Stimulated activated CD8-positive, alpha-beta memory T cell treated with anti-CD3 and anti-CD28 coated beads, Interleukin-4, amount 100 ng/mL, for 48 hours (primary cell): ENCODE data around the gene GALNT6.
"Not testable (repeated sequence)": the region's sequence is repeated elsewhere in the genome, so short reads cannot be mapped to it uniquely, and the experiment has no call there.

Experiments used
- DNase-seq: peaks from one replicate; pipeline ENCODE4 v3.0.0-alpha.2; 2020

The GALNT6 gene

DNA sequence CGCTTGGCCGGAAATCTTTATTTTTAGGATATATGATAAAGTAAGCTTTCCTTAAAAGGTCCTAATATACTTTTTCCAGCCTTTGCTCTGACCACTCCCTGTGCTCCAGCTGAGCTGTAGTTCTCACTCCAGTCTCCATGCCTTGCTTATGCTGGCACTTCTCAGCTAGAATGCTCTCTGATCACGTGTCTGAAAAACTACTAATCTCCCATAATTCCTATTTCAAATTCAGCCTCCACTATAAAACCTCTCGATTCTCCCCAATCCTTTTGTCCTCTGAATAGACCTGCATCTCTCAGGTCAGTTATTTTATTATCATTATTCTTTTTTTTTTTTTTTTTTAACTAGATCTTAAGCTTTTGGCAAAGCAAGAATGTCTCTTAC, 70.9 kb downstream of the GALNT6 start:
- DNase-seq, result no peak

DNA sequence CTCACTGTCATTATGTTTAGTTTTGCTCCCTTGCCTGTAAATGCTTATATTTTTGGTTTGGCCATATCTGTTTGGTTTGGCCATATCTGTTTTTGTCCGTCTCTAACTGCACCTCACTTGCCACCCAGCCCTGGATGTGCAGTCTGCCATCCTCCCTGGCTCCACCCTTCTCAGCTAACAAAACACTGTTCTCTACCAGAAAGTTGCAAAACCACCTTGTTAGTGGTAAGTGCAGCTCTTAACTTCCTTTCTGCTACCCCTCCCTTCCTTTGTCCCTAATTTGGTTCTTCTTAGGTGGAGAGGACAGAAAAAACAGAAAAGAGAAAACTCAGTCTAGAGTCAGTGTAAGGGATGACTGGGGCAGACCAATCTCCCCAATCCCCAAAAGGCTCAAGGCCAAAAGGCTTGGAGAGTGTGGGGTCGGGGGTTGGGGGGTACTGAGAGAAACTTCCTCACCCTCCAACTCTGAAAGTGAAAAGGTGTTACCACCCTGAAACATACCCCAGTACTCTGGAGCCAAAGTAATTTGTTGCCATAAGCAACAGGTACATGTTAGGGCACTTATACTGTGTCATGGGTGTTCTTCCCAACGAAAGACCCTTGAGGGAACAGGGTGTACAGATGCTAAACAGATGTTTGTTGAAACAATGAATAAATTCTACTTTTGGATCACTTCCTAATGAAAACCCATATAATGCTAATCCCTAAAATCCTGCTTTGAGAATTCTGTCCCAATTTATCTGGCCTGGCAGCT, 72.2 kb downstream of the GALNT6 start:
- DNase-seq, result no peak

DNA sequence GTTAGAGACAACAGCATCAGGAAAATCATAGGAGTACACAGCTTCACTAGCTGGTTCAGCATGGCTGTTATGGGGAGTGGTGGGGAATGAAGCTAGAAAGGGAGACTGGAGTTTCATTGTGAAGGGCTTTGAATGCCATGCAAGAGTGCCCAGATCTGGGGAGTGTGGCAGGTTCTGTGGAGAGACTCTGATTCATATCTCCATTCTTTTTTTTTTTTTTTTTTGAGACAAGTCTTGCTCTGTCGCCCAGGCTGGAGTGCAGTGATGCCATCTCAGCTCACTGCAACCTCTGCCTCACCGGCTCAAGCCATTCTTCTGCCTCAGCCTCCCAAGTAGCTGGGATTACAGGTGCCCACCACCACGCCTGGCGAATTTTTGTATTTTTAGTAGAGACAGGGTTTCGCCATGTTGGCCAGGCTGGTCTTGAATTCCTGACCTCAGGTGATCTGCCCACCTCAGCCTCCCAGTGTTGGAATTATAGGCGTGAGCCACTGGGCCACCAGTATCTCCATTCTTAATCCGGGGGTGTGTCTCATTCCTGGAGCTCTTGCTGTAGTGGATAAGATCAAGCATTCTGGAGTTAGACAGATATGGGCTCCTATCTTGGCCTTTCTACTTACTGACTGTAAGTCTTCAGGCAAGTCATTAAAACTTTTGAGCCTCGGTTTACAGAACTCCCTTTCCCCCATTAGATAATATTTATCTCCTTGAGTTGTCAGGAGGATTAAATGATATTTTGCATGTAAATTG, 73.0 kb downstream of the GALNT6 start:
- not testable (repeated sequence) for DNase-seq

DNA sequence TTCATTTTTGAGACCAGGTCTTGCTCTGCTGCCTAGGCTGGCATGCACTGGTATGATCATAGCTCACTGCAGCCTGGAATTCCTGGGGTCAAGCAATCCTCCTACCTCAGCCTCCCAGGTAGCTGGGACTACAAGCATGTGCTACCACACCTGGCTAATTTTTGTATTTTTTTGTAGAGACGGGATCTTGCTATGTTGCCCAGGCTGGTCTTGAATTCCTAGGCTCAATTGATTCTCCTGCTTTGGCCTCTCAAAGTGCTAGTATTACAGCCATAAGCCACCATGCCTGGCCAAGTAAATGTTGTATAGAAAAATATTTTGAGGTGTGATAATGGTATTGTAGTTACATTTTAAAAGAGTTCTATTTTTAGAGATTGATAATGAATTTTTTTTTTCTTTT, 79.8 kb downstream of the GALNT6 start:
- no peak for DNase-seq

DNA sequence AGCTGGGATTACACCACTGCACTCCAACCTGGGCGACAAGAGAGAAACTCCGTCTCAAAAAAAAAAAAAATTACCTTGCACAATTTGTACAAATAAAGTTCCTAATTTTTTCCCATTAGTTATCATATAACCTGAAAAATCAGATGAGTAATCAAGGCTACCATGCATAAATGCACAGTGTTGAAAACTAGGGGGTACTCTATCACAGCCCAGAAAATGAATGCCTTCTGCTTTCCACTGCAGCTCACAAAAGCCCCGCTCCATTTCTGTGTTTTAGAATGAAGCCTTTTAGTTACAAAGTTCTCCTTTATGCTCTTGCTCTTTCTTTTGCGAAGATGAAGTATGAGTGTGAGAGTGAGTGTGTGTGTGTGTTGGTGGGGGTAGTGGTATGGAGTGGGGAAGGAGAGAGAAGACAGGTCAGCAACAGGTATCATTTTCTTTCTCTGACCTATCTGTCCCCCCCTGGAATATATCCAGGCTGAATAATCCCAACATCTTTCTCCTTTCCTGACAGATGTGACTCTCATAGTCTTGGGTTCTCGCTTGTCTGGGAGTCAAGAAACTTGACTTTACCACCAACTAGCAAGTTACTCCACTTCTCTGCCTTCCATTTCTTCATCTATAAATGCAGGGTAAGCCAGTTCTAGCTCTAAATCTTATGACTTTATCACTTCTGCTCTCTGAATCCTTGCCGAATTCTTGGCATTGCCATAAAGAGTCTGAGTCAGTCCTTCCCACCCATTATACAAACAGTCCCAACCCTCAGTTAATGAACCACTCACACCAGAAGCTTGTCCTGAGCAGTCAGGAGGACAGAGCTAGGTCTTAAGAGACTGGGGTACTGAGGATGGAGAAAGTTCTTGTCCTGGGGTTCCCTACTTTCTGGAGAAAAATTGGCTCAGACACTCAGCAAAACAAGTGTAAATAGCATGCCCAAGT, 83.3 kb downstream of the GALNT6 start:
- DNase-seq, result no peak

DNA sequence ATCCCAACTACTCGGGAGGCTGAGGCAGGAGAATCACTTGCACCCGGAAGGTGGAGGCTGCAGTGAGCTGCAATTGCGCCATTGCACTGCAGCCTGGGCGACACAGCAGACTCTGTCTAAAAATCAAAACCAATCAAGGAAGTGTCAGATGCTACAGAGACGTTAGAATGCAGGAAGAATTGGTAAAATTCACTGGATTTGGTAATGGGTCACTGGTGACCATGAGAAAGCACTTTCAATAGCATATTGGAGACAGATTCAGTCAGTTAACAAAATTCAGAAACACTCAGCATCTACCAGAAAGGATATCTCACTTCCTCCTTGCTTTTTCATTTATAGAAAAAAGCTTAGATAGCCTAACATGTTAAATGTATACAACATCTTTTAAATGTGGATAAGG, 84.7 kb downstream of the GALNT6 start:
- DNase-seq, result no peak
